HepG2 (cell line): ENCODE data around the gene EIF5. TPM values are rescaled to one million over a fixed set of nuclear protein-coding genes. Genes with fewer than 3 reads are reported as not detected.

Experiments
- ATAC-seq: fragments of 200-7000 bp; cut with Tn5 transposase; 3 replicates; pipeline ENCODE4 v1.9.1; 2020; ENCODE audit warnings: mild to moderate bottlenecking, moderate library complexity
- BruUV-seq: library from RNA; stranded (reverse); fragments of 400-500 nt; replicated peaks from 2 replicates; lab custom pipeline; 2021; lab: Mats Ljungman, UMichigan
- CTCF ChIA-PET: fragments of 300-600 bp; formaldehyde crosslinking; extraction: SDS; loops from one replicate; lab custom pipeline; 2021; ENCODE audit warnings: low total read pairs, inconsistent platforms, low intra/inter-chr PET ratio; lab: Yijun Ruan, JAX
- POLR2A ChIA-PET: fragments of 350-600 bp; sonication (Branson Sonifier 250); formaldehyde crosslinking; loops from one replicate; lab custom pipeline; 2020; ENCODE audit warnings: antibody characterized with exemption, inconsistent platforms; lab: Yijun Ruan, JAX
- DNase-seq: peaks from one replicate; pipeline ENCODE4 v3.0.0-alpha.2; 2015; ENCODE audit warnings: low spot score
- FAIRE-seq: peaks from 3 replicates; lab custom pipeline; 2011; peaks lifted over from hg19 to GRCh38; lab: Jason Lieb, UNC
- H2AFZ ChIP-seq: one replicate; pipeline ENCODE4 v1.6.1; 2011; ENCODE audit warnings: low read length, inconsistent platforms
- H3K27ac ChIP-seq: fragments of 300-600 bp; 3 replicates; pipeline ENCODE4 v1.8.0; 2011; ENCODE audit warnings: mixed run types, mild to moderate bottlenecking, mixed read lengths, low read length, inconsistent platforms; ENCODE audit not compliant: insufficient read depth; ENCODE audit errors: extremely low read length
- H3K27me3 ChIP-seq, 2 experiments: fragments of 200-600 bp in 1 of 2; 2 replicates in 1 of 2; 3 replicates in 1 of 2; pipeline versions ENCODE4 v1.6.0 to v1.8.0; 2011; ENCODE audit warnings: low read length in 2 of 2, mild to moderate bottlenecking in 2 of 2, moderate library complexity in 2 of 2, inconsistent platforms in 1 of 2; ENCODE audit not compliant: insufficient read depth in 2 of 2, control insufficient read depth in 1 of 2
- H3K36me3 ChIP-seq, 2 experiments: fragments of 200-600 bp in 1 of 2; replicated peaks in 1 of 2; 2 replicates in 1 of 2; 3 replicates in 1 of 2; pipeline versions ENCODE4 v1.5.1 to v1.8.0; 2011; ENCODE audit warnings: low read length in 2 of 2, inconsistent platforms in 1 of 2; ENCODE audit not compliant: insufficient read depth in 2 of 2, control insufficient read depth in 1 of 2
- H3K4me1 ChIP-seq: 2 replicates; pipeline ENCODE4 v1.5.1; 2012; ENCODE audit warnings: low read length, inconsistent platforms; ENCODE audit not compliant: insufficient read depth
- H3K4me2 ChIP-seq: 2 replicates; pipeline ENCODE4 v1.6.0; 2011; ENCODE audit warnings: low read depth, low read length, inconsistent platforms
- H3K4me3 ChIP-seq, 3 experiments: fragments of 200-600 bp in 1 of 3; sonication (generic), shearing (Covaris generic) in 1 of 3; replicated peaks in 1 of 3; 2 replicates each; pipeline ENCODE4 v1.5.1; 2011 to 2016; ENCODE audit warnings: low read length in 3 of 3, inconsistent platforms in 2 of 3, low read depth in 2 of 3, mild to moderate bottlenecking in 2 of 3, control low read depth in 1 of 3, mixed read lengths in 1 of 3; ENCODE audit not compliant: insufficient read depth in 1 of 3
- H3K79me2 ChIP-seq: one replicate; pipeline ENCODE4 v1.6.1; 2011; ENCODE audit warnings: low read length, inconsistent platforms; ENCODE audit not compliant: insufficient read depth
- H3K9ac ChIP-seq: 2 replicates; pipeline ENCODE4 v1.6.0; 2011; ENCODE audit warnings: mild to moderate bottlenecking, low read depth, low read length, inconsistent platforms; ENCODE audit not compliant: insufficient read depth
- H3K9me3 ChIP-seq: 2 replicates; pipeline ENCODE4 v1.5.1; 2012; ENCODE audit warnings: mild to moderate bottlenecking, low read length
- H4K20me1 ChIP-seq: 2 replicates; pipeline ENCODE4 v1.6.0; 2011; ENCODE audit warnings: inconsistent platforms, mild to moderate bottlenecking, low read length, moderate library complexity; ENCODE audit not compliant: insufficient read depth
- ARNT2 ChIP-seq: sonication (generic); formaldehyde crosslinking; IDR thresholded peaks from 2 replicates; pipeline ENCODE4 v1.8.0; 2022; ENCODE audit warnings: mild to moderate bottlenecking, low read depth, missing genetic modification reagents, moderate library complexity
- GATAD1 ChIP-seq: IDR thresholded peaks from 2 replicates; pipeline ENCODE4 v1.6.1; 2016; ENCODE audit warnings: missing genetic modification reagents, missing compliant biosample characterization
- IRF9 ChIP-seq: sonication (generic); formaldehyde crosslinking; IDR thresholded peaks from 2 replicates; pipeline ENCODE4 v1.8.0; 2022; ENCODE audit warnings: missing genetic modification reagents, mild to moderate bottlenecking, borderline replicate concordance
- NFKB2 ChIP-seq: sonication (generic); formaldehyde crosslinking; IDR thresholded peaks from 2 replicates; pipeline ENCODE4 v1.4.0; 2020; ENCODE audit warnings: missing genetic modification reagents, borderline replicate concordance
- PAF1 ChIP-seq: IDR thresholded peaks from 2 replicates; pipeline ENCODE4 v1.6.1; 2016; ENCODE audit warnings: missing genetic modification reagents, missing compliant biosample characterization
- PCBP1 ChIP-seq: fragments of 200-400 bp; formaldehyde crosslinking; IDR thresholded peaks from 2 replicates; pipeline ENCODE4 v1.6.1; 2017; ENCODE audit warnings: mild to moderate bottlenecking, low read depth, low read length, borderline replicate concordance
- SP1 ChIP-seq, 2 experiments: fragments of 450-650 bp in 1 of 2; sonication (generic) in 1 of 2; formaldehyde crosslinking in 1 of 2; IDR thresholded peaks; 2 replicates each; pipeline versions ENCODE4 v1.4.0 to v1.6.1; 2016 to 2020; ENCODE audit warnings: missing genetic modification reagents in 1 of 2
- SP5 ChIP-seq: IDR thresholded peaks from 2 replicates; pipeline ENCODE4 v1.6.1; 2016; ENCODE audit warnings: low read depth, borderline replicate concordance
- ZBTB40 ChIP-seq, 2 experiments: fragments of 450-650 bp in 1 of 2; sonication (generic) in 1 of 2; formaldehyde crosslinking in 1 of 2; IDR thresholded peaks; 2 replicates each; pipeline versions ENCODE4 v1.6.1 to v1.8.0; 2016 to 2022; ENCODE audit warnings: antibody characterized with exemption in 1 of 2, mild to moderate bottlenecking in 1 of 2, missing genetic modification reagents in 1 of 2
- ZFP36L1 ChIP-seq: sonication (generic); formaldehyde crosslinking; IDR thresholded peaks from 2 replicates; pipeline ENCODE4 v1.8.0; 2022; ENCODE audit warnings: mild to moderate bottlenecking, missing genetic modification reagents, moderate library complexity
- ZNF205 ChIP-seq: IDR thresholded peaks from 2 replicates; pipeline ENCODE4 v1.6.1; 2018; ENCODE audit warnings: missing biosample characterization, missing genetic modification reagents
- ZNF543 ChIP-seq: sonication (generic); formaldehyde crosslinking; IDR thresholded peaks from 2 replicates; pipeline ENCODE4 v1.4.0; 2020; ENCODE audit warnings: mild to moderate bottlenecking, missing genetic modification reagents
- ZSCAN5A ChIP-seq: sonication (generic); formaldehyde crosslinking; IDR thresholded peaks from 2 replicates; pipeline ENCODE4 v1.8.0; 2022; ENCODE audit warnings: mild to moderate bottlenecking, missing genetic modification reagents, borderline replicate concordance
- WGBS: methylation state at CpG from one replicate; pipeline ENCODE4 v1.1.6; 2017; ENCODE audit warnings: low lambda C conversion rate; 5-methylcytosine and 5-hydroxymethylcytosine counted together
- in situ Hi-C: cut with HindIII; loops from 2 replicates; pipeline ENCODE4 v1.10.0; 2017; ENCODE audit warnings: low pct_unique_long_range_greater_than_20kb; ENCODE audit not compliant: extremely low pct_ligation_motif_present
- intact Hi-C: fragments of 100-400 bp; cut with micrococcal nuclease; formaldehyde crosslinking; loops from one replicate; pipeline ENCODE4 v1.10.0; 2022; ENCODE audit not compliant: unreplicated experiment
- polyA plus RNA-seq, 8 experiments: library from polyadenylated mRNA; depleted of rRNA in 3 of 8; stranded (reverse) in 7 of 8; unstranded in 1 of 8; fragments of >200 nt; fragmentation: Illumina TruSeq in 4 of 8; extraction: Trizol in 4 of 8; gene quantifications; 2 replicates each; pipeline versions ENCODE4 v1.2.1 to v1.2.3, GENCODE V29; 2011 to 2016; ENCODE audit warnings: low read depth in 4 of 8, missing spikeins in 1 of 8, mixed read lengths in 1 of 8; ENCODE audit not compliant: insufficient read depth in 1 of 8
- total RNA-seq, 5 experiments: library from RNA; depleted of rRNA; stranded (reverse); fragments of >200 nt; fragmentation: Illumina TruSeq; extraction: Trizol; gene quantifications; 2 replicates each; pipeline ENCODE4 v1.2.3, GENCODE V29; 2016; ENCODE audit warnings: low read depth in 1 of 5

EIF5 gene
- total and polyA plus RNA-seq, 2 of the 13 experiments (the other 11 are each of a cell fraction or from before 2014, with no cell fraction given), result 189 to 281 TPM

GRCh38 chr14:103290494-103290893 is 43.5 kb upstream of the EIF5 start:
- intact Hi-C loops (loop anchor here (5.0 kb wide), 1 partner anchor 103 kb away; no protein-coding TSS in a partner anchor), in situ Hi-C loops (loop anchor here (5.0 kb wide), 1 partner anchor 213 kb away; no protein-coding TSS in a partner anchor)
- no peak overlapping the region for H3K27ac ChIP-seq
- no peak for TF ChIP-seq PCBP1
- TF ChIP-seq ZNF543 (CRISPR knock-in tag), result no peak
- no peak for TF ChIP-seq ZFP36L1
- TF ChIP-seq SP5, result no peak
- no peak for TF ChIP-seq ARNT2
- no peak for TF ChIP-seq GATAD1 (CRISPR knock-in tag)
- TF ChIP-seq NFKB2 (CRISPR knock-in tag), result no peak
- no peak for TF ChIP-seq SP1 (IDR thresholded peaks at IDR 0.05)
- TF ChIP-seq SP1 (CRISPR knock-in tag; IDR thresholded peaks at IDR 0.05), result no peak
- TF ChIP-seq PAF1, result no peak
- no peak for TF ChIP-seq ZSCAN5A (CRISPR knock-in tag)
- TF ChIP-seq IRF9 (CRISPR knock-in tag), result no peak
- TF ChIP-seq ZBTB40 (IDR thresholded peaks at IDR 0.05), result no peak
- no peak for TF ChIP-seq ZBTB40 (CRISPR knock-in tag; IDR thresholded peaks at IDR 0.05)
- no peak for TF ChIP-seq ZNF205
- no peaks in the 10 kb centered on the region for H3K9me3 ChIP-seq
- no peaks in the 10 kb centered on the region for H3K79me2 ChIP-seq
- H3K4me1 ChIP-seq, result peaks cover 12% of the 10 kb centered on the region
- ATAC-seq, result no peak; the same call in 2 of the 3 replicates
- H3K9ac ChIP-seq, result no peak overlapping the region
- no TSS peak for BruUV-seq
- H4K20me1 ChIP-seq, result no peaks in the 10 kb centered on the region
- no peak for FAIRE-seq
- no peak overlapping the region for H3K4me2 ChIP-seq
- no CpG with 5 or more reads among the region's 5 CpGs for WGBS
- H3K27me3 ChIP-seq, result peaks cover 1 to 26% of the 10 kb centered on the region in 2 experiments; a peak in 3 of 5 replicates
- no peak for DNase-seq
- no peak overlapping the region for H3K4me3 ChIP-seq
- no peak overlapping the region for H2AFZ ChIP-seq
- H3K36me3 ChIP-seq, result no peaks in the 10 kb centered on the region
- CTCF ChIA-PET, result no interaction called here
- POLR2A ChIA-PET, result no interaction called here
